HCT116 (cell line): ENCODE measurements around the gene AOPEP. TPM values are rescaled to one million over a fixed set of nuclear protein-coding genes. Genes with fewer than 3 reads are reported as not detected.

Source experiments
- ATAC-seq: fragments of 200-7000 bp; cut with Tn5 transposase; 2 replicates; pipeline ENCODE4 v1.9.1; 2020; ENCODE audit warnings: mild to moderate bottlenecking, moderate library complexity
- BruUV-seq: library from RNA; stranded (reverse); fragments of 400-500 nt; replicated peaks from 2 replicates; lab custom pipeline; 2021; lab: Mats Ljungman, UMichigan
- CTCF ChIA-PET: fragments of 300-600 bp; sonication (Branson Sonifier 250); formaldehyde crosslinking; loops from one replicate; lab custom pipeline; 2021; ENCODE audit warnings: antibody characterized with exemption; lab: Charles Lee
- POLR2A ChIA-PET: fragments of 300-600, 350-600 bp; sonication (Branson Sonifier 250); formaldehyde crosslinking; loops from one replicate; lab custom pipeline; 2021; ENCODE audit warnings: antibody characterized with exemption; lab: Charles Lee
- RAD21 ChIA-PET, 2 experiments: fragments of 300-600 bp; sonication (Branson Sonifier 250); formaldehyde crosslinking; loops; one replicate each; lab custom pipeline; 2023; ENCODE audit warnings: low total read pairs in 2 of 2; ENCODE audit not compliant: uncharacterized antibody in 2 of 2, unreplicated experiment in 2 of 2, low non-redundant PET in 1 of 2; lab: Charles Lee
- DNase-seq: peaks from one replicate; pipeline ENCODE4 v3.0.0-alpha.2; 2010; ENCODE audit warnings: low read depth, low spot score
- H2AFZ ChIP-seq: fragments of 200-600 bp; shearing (Covaris generic), sonication (generic); 2 replicates; pipeline ENCODE4 v1.6.1; 2017; ENCODE audit warnings: low read depth, mixed run types, mixed read lengths, antibody characterized with exemption, low read length; ENCODE audit not compliant: poor library complexity, severe bottlenecking
- H3K27ac ChIP-seq: 2 replicates; pipeline ENCODE4 v1.5.1; 2012; ENCODE audit warnings: low read depth, low read length
- H3K27me3 ChIP-seq: fragments of 200-600 bp; sonication (generic); 2 replicates; pipeline ENCODE4 v1.6.1; 2016; ENCODE audit warnings: mixed run types, low read length, mixed read lengths; ENCODE audit not compliant: insufficient read depth
- H3K36me3 ChIP-seq, 2 experiments: fragments of 200-500 bp in 1 of 2; fragments of 200-600 bp in 1 of 2; sonication (Bioruptor generic) in 1 of 2; sonication (generic) in 1 of 2; 2 replicates each; pipeline versions ENCODE4 v1.5.1 to v1.6.1; 2014 to 2016; ENCODE audit warnings: low read length in 2 of 2, inconsistent platforms in 1 of 2, mixed read lengths in 1 of 2, mixed run types in 1 of 2; ENCODE audit not compliant: insufficient read depth in 2 of 2, control insufficient read depth in 1 of 2
- H3K4me1 ChIP-seq, 2 experiments: fragments of 200-600 bp in 1 of 2; sonication (generic) in 1 of 2; 2 replicates each; pipeline versions ENCODE4 v1.5.1 to v1.6.1; 2012 to 2017; ENCODE audit warnings: low read length in 2 of 2, inconsistent platforms in 1 of 2, mild to moderate bottlenecking in 1 of 2, mixed read lengths in 1 of 2, mixed run types in 1 of 2, moderate library complexity in 1 of 2; ENCODE audit not compliant: insufficient read depth in 2 of 2, control insufficient read depth in 1 of 2
- H3K4me2 ChIP-seq: fragments of 200-600 bp; sonication (generic); 2 replicates; pipeline ENCODE4 v1.6.1; 2017; ENCODE audit warnings: mixed run types, low read length, mixed read lengths
- H3K4me3 ChIP-seq, 2 experiments: fragments of 200-600 bp in 1 of 2; sonication (generic) in 1 of 2; replicated peaks in 1 of 2; 2 replicates each; pipeline ENCODE4 v1.5.1; 2011 to 2016; ENCODE audit warnings: low read length in 2 of 2, control low read depth in 1 of 2, low read depth in 1 of 2, mild to moderate bottlenecking in 1 of 2, mixed read lengths in 1 of 2, mixed run types in 1 of 2
- H3K79me2 ChIP-seq: fragments of 200-600 bp; sonication (generic); 2 replicates; pipeline ENCODE4 v1.6.1; 2017; ENCODE audit warnings: mild to moderate bottlenecking, mixed run types, low read length, moderate library complexity, mixed read lengths; ENCODE audit not compliant: insufficient read depth
- H3K9ac ChIP-seq: fragments of 200-600 bp; sonication (generic); 2 replicates; pipeline ENCODE4 v1.6.1; 2016; ENCODE audit warnings: low read length, mixed read lengths
- H3K9me2 ChIP-seq: fragments of 200-600 bp; sonication (generic), shearing (Covaris generic); 2 replicates; pipeline ENCODE4 v1.6.1; 2017; ENCODE audit warnings: mixed run types, mild to moderate bottlenecking, moderate library complexity; ENCODE audit not compliant: insufficient read depth
- H3K9me3 ChIP-seq, 2 experiments: fragments of 200-500 bp in 1 of 2; fragments of 200-600 bp in 1 of 2; sonication (Bioruptor generic) in 1 of 2; sonication (generic) in 1 of 2; 2 replicates each; pipeline ENCODE4 v1.6.1; 2014 to 2017; ENCODE audit warnings: low read length in 2 of 2, mixed read lengths in 2 of 2, inconsistent platforms in 1 of 2, low read depth in 1 of 2, mild to moderate bottlenecking in 1 of 2, mixed run types in 1 of 2, moderate library complexity in 1 of 2; ENCODE audit not compliant: control insufficient read depth in 1 of 2, insufficient read depth in 1 of 2
- H4K20me1 ChIP-seq: fragments of 200-600 bp; sonication (generic), shearing (Covaris generic); 2 replicates; pipeline ENCODE4 v1.6.1; 2017; ENCODE audit warnings: mixed run types, mild to moderate bottlenecking, moderate library complexity; ENCODE audit not compliant: insufficient read depth
- ATF3 ChIP-seq: IDR thresholded peaks from 2 replicates; pipeline ENCODE4 v1.6.1; 2012
- CBX3 ChIP-seq: IDR thresholded peaks from 2 replicates; pipeline ENCODE4 v1.6.1; 2012; ENCODE audit warnings: low read depth
- CEBPB ChIP-seq: IDR thresholded peaks from 2 replicates; pipeline ENCODE4 v1.6.1; 2012; ENCODE audit warnings: low read depth
- CTCF ChIP-seq, 3 experiments: fragments of 200-600 bp in 1 of 3; sonication (generic) in 1 of 3; IDR thresholded peaks in 2 of 3; conservative IDR thresholded peaks in 1 of 3; 2 replicates each; pipeline ENCODE4 v1.5.1; 2012 to 2017; ENCODE audit warnings: low read depth in 2 of 3, low read length in 2 of 3, antibody characterized with exemption in 1 of 3, borderline replicate concordance in 1 of 3, control low read depth in 1 of 3, mild to moderate bottlenecking in 1 of 3, mixed read lengths in 1 of 3, mixed run types in 1 of 3, moderate library complexity in 1 of 3; ENCODE audit not compliant: insufficient read depth in 1 of 3
- EGR1 ChIP-seq: IDR thresholded peaks from 2 replicates; pipeline ENCODE4 v1.6.1; 2012; ENCODE audit warnings: low read depth
- ELF1 ChIP-seq: IDR thresholded peaks from 2 replicates; pipeline ENCODE4 v1.6.1; 2012; ENCODE audit warnings: low read depth, borderline replicate concordance
- EZH2 ChIP-seq: fragments of 200-600 bp; sonication (generic); IDR thresholded peaks from 2 replicates; pipeline ENCODE4 v1.6.1; 2017; ENCODE audit warnings: antibody characterized with exemption, mixed run types
- EZH2phosphoT487 ChIP-seq: fragments of 200-600 bp; IDR thresholded peaks from 2 replicates; pipeline ENCODE4 v1.6.1; 2018; ENCODE audit warnings: antibody characterized with exemption, borderline replicate concordance
- FOSL1 ChIP-seq: IDR thresholded peaks from 2 replicates; pipeline ENCODE4 v1.6.1; 2012; ENCODE audit warnings: low read depth
- JUND ChIP-seq: IDR thresholded peaks from 2 replicates; pipeline ENCODE4 v1.6.1; 2012
- MAX ChIP-seq: IDR thresholded peaks from 2 replicates; pipeline ENCODE4 v1.6.1; 2012
- POLR2A ChIP-seq: IDR thresholded peaks from 2 replicates; pipeline ENCODE4 v1.7.0; 2011; ENCODE audit warnings: borderline replicate concordance; ENCODE audit not compliant: insufficient read depth, insufficient read length; ENCODE audit errors: extremely low read depth
- POLR2AphosphoS5 ChIP-seq: IDR thresholded peaks from 2 replicates; pipeline ENCODE4 v1.6.1; 2011; ENCODE audit warnings: mild to moderate bottlenecking, low read depth, low read length, moderate library complexity
- SIN3A ChIP-seq: IDR thresholded peaks from 2 replicates; pipeline ENCODE4 v1.6.1; 2012; ENCODE audit warnings: low read depth
- SRF ChIP-seq: IDR thresholded peaks from 2 replicates; pipeline ENCODE4 v1.6.1; 2012; ENCODE audit warnings: low read depth
- YY1 ChIP-seq: IDR thresholded peaks from 2 replicates; pipeline ENCODE4 v1.6.1; 2011; ENCODE audit warnings: low read length, low read depth, moderate library complexity, mild to moderate bottlenecking; ENCODE audit not compliant: insufficient replicate concordance; ENCODE audit errors: extremely low read depth
- ZFX ChIP-seq: fragments of 450-650 bp; IDR thresholded peaks from 2 replicates; pipeline ENCODE4 v1.6.1; 2017
- ZNF274 ChIP-seq: fragments of 200-500 bp; sonication (Bioruptor generic); IDR thresholded peaks from 2 replicates; pipeline ENCODE4 v1.6.1; 2014; ENCODE audit warnings: mild to moderate bottlenecking, low read depth, low read length, inconsistent platforms
- intact Hi-C: fragments of 100-400 bp; cut with micrococcal nuclease; formaldehyde crosslinking; loops from 2 replicates; pipeline ENCODE4 v1.10.0; 2022
- total RNA-seq: library from RNA; stranded (reverse); gene quantifications from one replicate; pipeline ENCODE4 v1.2.1, GENCODE V29; 2021; ENCODE audit not compliant: unreplicated experiment
- TF ChIP-seq, protein P1 (sequence below): IDR thresholded peaks from 2 replicates; pipeline ENCODE4 v1.6.1; 2011; ENCODE audit warnings: mild to moderate bottlenecking, low read length, moderate library complexity; ENCODE audit not compliant: insufficient replicate concordance; ENCODE audit errors: extremely low read depth
- TF ChIP-seq, protein P2 (sequence below): IDR thresholded peaks from 2 replicates; pipeline ENCODE4 v1.6.1; 2012; ENCODE audit warnings: low read depth

The AOPEP gene
- total RNA-seq, 1 experiment from 2014 or later = 15.1 TPM

- H3K9ac ChIP-seq = peak overlapping the region; percentile 43
- DNase-seq (peak; percentile 59), ATAC-seq (peak; percentile 80)
- CTCF ChIA-PET = interaction anchor here (1.2 kb wide), 1 partner anchor 15 kb away, joined by 3 read pairs; no protein-coding TSS in a partner anchor
- peaks cover 82 to 86% of the 10 kb centered on the region in 2 experiments for H3K4me1 ChIP-seq
- H3K4me2 ChIP-seq = peak overlapping the region; percentile 80
- no peaks in the 10 kb centered on the region for H4K20me1 ChIP-seq
- peak overlapping the region; percentile 38 for H3K27ac ChIP-seq
- intact Hi-C loops = no loop called here
- no peaks in the 10 kb centered on the region for H3K27me3 ChIP-seq
- H3K4me3 ChIP-seq = peak overlapping the region in 1 of 2 experiments; percentile 49; a peak in 2 of 4 replicates
- H3K36me3 ChIP-seq = no peaks in the 10 kb centered on the region
- POLR2A ChIA-PET = no interaction called here
- H3K9me2 ChIP-seq = no peaks in the 10 kb centered on the region
- RAD21 ChIA-PET = interaction anchor here in 1 of 2 experiments (0.9 kb wide), 1 partner anchor 153 kb away, joined by 3 read pairs; no protein-coding TSS in a partner anchor
- no peaks in the 10 kb centered on the region for H3K79me2 ChIP-seq
- no TSS peak for BruUV-seq
- H3K9me3 ChIP-seq = no peaks in the 10 kb centered on the region
- no peak overlapping the region for H2AFZ ChIP-seq
- TF ChIP-seq, protein P1, sequence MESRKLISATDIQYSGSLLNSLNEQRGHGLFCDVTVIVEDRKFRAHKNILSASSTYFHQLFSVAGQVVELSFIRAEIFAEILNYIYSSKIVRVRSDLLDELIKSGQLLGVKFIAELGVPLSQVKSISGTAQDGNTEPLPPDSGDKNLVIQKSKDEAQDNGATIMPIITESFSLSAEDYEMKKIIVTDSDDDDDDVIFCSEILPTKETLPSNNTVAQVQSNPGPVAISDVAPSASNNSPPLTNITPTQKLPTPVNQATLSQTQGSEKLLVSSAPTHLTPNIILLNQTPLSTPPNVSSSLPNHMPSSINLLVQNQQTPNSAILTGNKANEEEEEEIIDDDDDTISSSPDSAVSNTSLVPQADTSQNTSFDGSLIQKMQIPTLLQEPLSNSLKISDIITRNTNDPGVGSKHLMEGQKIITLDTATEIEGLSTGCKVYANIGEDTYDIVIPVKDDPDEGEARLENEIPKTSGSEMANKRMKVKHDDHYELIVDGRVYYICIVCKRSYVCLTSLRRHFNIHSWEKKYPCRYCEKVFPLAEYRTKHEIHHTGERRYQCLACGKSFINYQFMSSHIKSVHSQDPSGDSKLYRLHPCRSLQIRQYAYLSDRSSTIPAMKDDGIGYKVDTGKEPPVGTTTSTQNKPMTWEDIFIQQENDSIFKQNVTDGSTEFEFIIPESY = no peak
- TF ChIP-seq EGR1 (peak; percentile 93), YY1 (no peak), CEBPB (no peak), SRF (no peak), JUND (peak; percentile 68), POLR2AphosphoS5 (no peak), EZH2phosphoT487 (no peak), POLR2A (no peak), ZFX (no peak), EZH2 (no peak), ATF3 (no peak), FOSL1 (peak; percentile 81), SIN3A (no peak), ZNF274 (no peak), ELF1 (no peak), CTCF (IDR thresholded peaks at IDR 0.05 in 2 of 3, conservative IDR thresholded peaks at IDR 0.05 in 1 of 3; ENCODE audit: borderline replicate concordance in 1 of 3, insufficient read depth in 1 of 3, low read depth in 2 of 3, low read length in 2 of 3) (no peak), MAX (no peak; the same call in 1 of the 2 replicates), CBX3 (peak; percentile 82; the same call in 1 of the 2 replicates)
- TF ChIP-seq, protein P2, sequence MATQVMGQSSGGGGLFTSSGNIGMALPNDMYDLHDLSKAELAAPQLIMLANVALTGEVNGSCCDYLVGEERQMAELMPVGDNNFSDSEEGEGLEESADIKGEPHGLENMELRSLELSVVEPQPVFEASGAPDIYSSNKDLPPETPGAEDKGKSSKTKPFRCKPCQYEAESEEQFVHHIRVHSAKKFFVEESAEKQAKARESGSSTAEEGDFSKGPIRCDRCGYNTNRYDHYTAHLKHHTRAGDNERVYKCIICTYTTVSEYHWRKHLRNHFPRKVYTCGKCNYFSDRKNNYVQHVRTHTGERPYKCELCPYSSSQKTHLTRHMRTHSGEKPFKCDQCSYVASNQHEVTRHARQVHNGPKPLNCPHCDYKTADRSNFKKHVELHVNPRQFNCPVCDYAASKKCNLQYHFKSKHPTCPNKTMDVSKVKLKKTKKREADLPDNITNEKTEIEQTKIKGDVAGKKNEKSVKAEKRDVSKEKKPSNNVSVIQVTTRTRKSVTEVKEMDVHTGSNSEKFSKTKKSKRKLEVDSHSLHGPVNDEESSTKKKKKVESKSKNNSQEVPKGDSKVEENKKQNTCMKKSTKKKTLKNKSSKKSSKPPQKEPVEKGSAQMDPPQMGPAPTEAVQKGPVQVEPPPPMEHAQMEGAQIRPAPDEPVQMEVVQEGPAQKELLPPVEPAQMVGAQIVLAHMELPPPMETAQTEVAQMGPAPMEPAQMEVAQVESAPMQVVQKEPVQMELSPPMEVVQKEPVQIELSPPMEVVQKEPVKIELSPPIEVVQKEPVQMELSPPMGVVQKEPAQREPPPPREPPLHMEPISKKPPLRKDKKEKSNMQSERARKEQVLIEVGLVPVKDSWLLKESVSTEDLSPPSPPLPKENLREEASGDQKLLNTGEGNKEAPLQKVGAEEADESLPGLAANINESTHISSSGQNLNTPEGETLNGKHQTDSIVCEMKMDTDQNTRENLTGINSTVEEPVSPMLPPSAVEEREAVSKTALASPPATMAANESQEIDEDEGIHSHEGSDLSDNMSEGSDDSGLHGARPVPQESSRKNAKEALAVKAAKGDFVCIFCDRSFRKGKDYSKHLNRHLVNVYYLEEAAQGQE = no peak
These were observed 193.0 kb downstream of the AOPEP start for GRCh38 chr9:94919376-94920098.
